ENCODE data around the gene WNT1. TPM values are rescaled to one million over a fixed set of nuclear protein-coding genes. Genes with fewer than 3 reads are reported as not detected.

Gene WNT1
- total and polyA plus RNA-seq, 4 donors: 0.09 to 0.20 (median 0.15) TPM; not detected in 1

DNA sequence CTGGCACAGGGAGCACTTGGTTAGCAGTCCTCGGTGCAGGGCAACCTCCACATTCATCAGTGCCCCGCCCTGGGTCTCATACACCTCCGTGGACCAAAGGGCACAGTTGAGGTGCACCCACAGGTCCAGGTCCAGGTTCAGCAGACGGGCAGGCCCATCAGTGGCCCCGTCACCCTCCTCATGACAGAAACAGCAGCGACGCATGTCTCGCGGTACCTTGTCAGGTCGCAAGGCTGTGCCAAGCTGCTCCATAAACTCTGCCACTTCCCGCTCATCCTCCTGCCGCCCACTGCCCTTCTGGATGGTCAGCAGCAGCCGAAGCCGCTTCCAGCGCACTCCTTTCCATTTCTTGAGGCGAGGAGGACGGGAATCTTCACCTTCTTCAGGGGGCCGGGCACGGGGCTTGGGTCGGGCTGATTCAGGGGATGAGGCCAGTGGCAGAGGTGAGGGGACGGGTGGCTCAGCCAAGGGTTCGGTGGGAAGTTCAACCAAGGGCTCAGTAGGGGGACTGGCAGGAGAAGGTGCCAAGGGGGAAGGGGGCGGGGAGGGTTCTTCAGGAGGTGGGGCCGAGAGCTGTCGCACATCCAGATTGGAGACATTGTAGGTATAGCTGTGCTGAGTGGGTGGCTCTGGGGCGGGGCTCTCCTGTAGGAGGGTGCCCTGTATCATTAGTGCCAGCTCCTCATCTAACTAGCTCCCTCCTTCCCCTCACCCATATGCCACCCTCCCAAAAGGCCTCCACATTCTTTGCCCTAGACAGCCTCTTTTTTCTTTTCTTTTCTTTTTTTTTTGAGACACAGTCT, 48.8 kb downstream of the WNT1 start:
- DNase-seq (no peak), ATAC-seq (ENCODE audit: insufficient read depth, low FRiP score) (no peak)
- Histone ChIP-seq H3K27ac (ENCODE audit: low read depth in 1 of 2, low read length in 1 of 2) (no peak overlapping the region), H3K4me3 (no peak overlapping the region), H3K27me3 (ENCODE audit: control insufficient read depth in 3 of 3, insufficient read depth in 3 of 3, low read length in 2 of 3) (no peaks in the 10 kb centered on the region), H3K9me3 (ENCODE audit: control insufficient read depth in 4 of 4, insufficient read depth in 3 of 4, low read length in 3 of 4) (peaks cover 0 to 2% (median 0%) of the 10 kb centered on the region in 4 donors), H3K4me1 (ENCODE audit: control insufficient read depth in 5 of 5, insufficient read depth in 5 of 5, low read length in 5 of 5) (no peaks in the 10 kb centered on the region), H3K36me3 (ENCODE audit: control insufficient read depth in 4 of 4, insufficient read depth in 4 of 4, low read length in 4 of 4) (peaks cover 28 to 77% (median 61%) of the 10 kb centered on the region in 4 donors), H3K9ac (ENCODE audit: insufficient read depth in 1 of 2, low read length in 2 of 2) (no peak overlapping the region)
- 95 to 97% methylated on average over 26 of the region's 26 CpGs for WGBS, 2 donors
- TF ChIP-seq, protein P1, sequence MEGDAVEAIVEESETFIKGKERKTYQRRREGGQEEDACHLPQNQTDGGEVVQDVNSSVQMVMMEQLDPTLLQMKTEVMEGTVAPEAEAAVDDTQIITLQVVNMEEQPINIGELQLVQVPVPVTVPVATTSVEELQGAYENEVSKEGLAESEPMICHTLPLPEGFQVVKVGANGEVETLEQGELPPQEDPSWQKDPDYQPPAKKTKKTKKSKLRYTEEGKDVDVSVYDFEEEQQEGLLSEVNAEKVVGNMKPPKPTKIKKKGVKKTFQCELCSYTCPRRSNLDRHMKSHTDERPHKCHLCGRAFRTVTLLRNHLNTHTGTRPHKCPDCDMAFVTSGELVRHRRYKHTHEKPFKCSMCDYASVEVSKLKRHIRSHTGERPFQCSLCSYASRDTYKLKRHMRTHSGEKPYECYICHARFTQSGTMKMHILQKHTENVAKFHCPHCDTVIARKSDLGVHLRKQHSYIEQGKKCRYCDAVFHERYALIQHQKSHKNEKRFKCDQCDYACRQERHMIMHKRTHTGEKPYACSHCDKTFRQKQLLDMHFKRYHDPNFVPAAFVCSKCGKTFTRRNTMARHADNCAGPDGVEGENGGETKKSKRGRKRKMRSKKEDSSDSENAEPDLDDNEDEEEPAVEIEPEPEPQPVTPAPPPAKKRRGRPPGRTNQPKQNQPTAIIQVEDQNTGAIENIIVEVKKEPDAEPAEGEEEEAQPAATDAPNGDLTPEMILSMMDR (IDR thresholded peaks at IDR 0.05; ENCODE audit: control extremely low read depth, extremely low read depth): no peak

DNA sequence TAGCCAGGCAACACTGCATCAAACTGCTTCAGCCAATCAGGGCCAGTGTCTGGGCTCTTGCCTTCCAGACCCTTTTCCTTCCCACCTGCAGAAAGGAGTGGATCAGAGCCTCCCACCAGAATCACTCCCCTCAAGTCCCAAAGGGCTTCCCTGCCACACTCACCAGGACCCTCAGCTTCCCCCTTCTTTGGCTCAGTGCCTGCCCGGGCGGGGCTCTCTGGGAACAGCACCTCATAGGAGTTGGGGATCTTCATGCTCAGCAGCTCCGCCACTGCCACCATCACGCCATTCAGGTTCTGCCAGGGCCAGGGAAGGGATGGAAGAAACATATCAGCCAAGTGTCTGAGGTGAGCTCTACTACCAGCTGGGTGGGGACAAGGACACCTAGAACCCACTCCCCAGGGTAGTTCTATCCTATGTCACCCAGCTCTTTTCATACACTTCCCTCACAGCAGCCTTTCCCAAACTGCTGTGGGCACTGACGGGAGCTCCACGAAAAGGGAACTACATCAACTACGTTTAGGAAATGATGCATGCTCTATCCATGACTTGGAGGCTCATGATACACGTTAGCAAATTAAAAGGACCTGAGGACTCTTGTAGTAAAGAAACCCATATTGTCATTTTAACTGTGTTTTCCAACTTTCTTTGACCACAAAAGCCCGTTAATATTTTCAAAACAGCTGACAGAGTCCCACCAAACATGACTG, 49.9 kb downstream of the WNT1 start:
- H3K9me3 ChIP-seq (ENCODE audit: control insufficient read depth in 4 of 4, insufficient read depth in 3 of 4, low read length in 3 of 4): peaks cover 0 to 2% (median 0%) of the 10 kb centered on the region in 4 donors
- H3K27me3 ChIP-seq (ENCODE audit: control insufficient read depth in 3 of 3, insufficient read depth in 3 of 3, low read length in 2 of 3): no peaks in the 10 kb centered on the region
- ATAC-seq (ENCODE audit: insufficient read depth, low FRiP score): no peak
- peaks cover 0 to 4% (median 0%) of the 10 kb centered on the region in 5 donors for H3K4me1 ChIP-seq (ENCODE audit: control insufficient read depth in 5 of 5, insufficient read depth in 5 of 5, low read length in 5 of 5)
- no peak overlapping the region for H3K27ac ChIP-seq (ENCODE audit: low read depth in 1 of 2, low read length in 1 of 2)
- H3K4me3 ChIP-seq: no peak overlapping the region
- 71 to 82% methylated on average over 9 of the region's 9 CpGs for WGBS, 2 donors
- H3K9ac ChIP-seq (ENCODE audit: insufficient read depth in 1 of 2, low read length in 2 of 2): no peak overlapping the region
- peaks cover 24 to 77% (median 59%) of the 10 kb centered on the region in 4 donors for H3K36me3 ChIP-seq (ENCODE audit: control insufficient read depth in 4 of 4, insufficient read depth in 4 of 4, low read length in 4 of 4)
- TF ChIP-seq, protein P1 (IDR thresholded peaks at IDR 0.05; ENCODE audit: control extremely low read depth, extremely low read depth): no peak
- no peak for DNase-seq

DNA sequence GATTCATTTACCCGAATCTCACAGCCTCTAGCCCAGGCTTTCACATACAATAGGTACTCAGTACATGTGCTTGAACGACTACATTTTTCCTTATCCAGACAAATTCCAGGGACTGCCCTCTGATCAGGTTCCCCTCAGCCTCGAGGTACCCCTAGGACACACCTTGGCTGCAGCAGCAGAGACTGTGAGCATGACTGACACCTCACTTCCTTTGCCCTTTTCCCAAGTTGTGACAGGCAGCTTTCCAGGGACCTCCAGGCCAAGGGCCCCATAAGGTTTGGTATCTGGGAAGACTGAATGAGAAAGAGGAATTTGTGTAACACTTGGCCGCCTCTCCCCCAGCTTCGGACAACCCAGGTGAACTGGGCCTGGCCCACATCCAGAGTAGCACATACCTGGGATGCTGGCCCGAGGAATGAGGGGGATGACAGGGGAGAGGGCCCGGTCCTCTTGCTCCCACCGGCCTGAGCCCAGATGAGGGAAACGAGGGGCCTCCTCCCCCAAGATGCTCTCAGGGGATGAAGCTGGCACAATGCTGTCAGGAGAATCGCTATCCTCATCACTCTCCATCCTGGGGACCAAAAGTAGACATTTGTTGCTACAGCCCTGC, 50.6 kb downstream of the WNT1 start:
- WGBS, 2 donors: 88% methylated on average over 10 of the region's 10 CpGs
- DNase-seq: no peak
- H3K9ac ChIP-seq (ENCODE audit: insufficient read depth in 1 of 2, low read length in 2 of 2): no peak overlapping the region

More for the DNA sequence above, 50.6 kb downstream of the WNT1 start:
- no peak for ATAC-seq (ENCODE audit: insufficient read depth, low FRiP score)
- no peak overlapping the region for H3K27ac ChIP-seq (ENCODE audit: low read depth in 1 of 2, low read length in 1 of 2)
- H3K4me1 ChIP-seq (ENCODE audit: control insufficient read depth in 5 of 5, insufficient read depth in 5 of 5, low read length in 5 of 5): peaks cover 0 to 4% (median 0%) of the 10 kb centered on the region in 5 donors
- H3K36me3 ChIP-seq (ENCODE audit: control insufficient read depth in 4 of 4, insufficient read depth in 4 of 4, low read length in 4 of 4): peaks cover 21 to 79% (median 63%) of the 10 kb centered on the region in 4 donors
- TF ChIP-seq, protein P1 (IDR thresholded peaks at IDR 0.05; ENCODE audit: control extremely low read depth, extremely low read depth): no peak
- H3K27me3 ChIP-seq (ENCODE audit: control insufficient read depth in 3 of 3, insufficient read depth in 3 of 3, low read length in 2 of 3): no peaks in the 10 kb centered on the region
- no peak overlapping the region for H3K4me3 ChIP-seq
- H3K9me3 ChIP-seq (ENCODE audit: control insufficient read depth in 4 of 4, insufficient read depth in 3 of 4, low read length in 3 of 4): peaks cover 0 to 2% (median 0%) of the 10 kb centered on the region in 4 donors
